ENCODE results near the gene DHH.

- TF ChIP-seq POLR2AphosphoS5 (IDR thresholded peaks at IDR 0.05; ENCODE audit: low read depth, low read length), result no peak; the same call in 1 of the 2 replicates
- TF ChIP-seq FOXP2 (optimal IDR thresholded peaks at IDR 0.05; ENCODE audit: borderline replicate concordance, extremely low read depth, extremely low read length, insufficient read depth), result no peak
- no peak for TF ChIP-seq TAF1 (IDR thresholded peaks at IDR 0.05; ENCODE audit: borderline replicate concordance, insufficient read depth, low read length)
Observed at GRCh38 chr12:49061157-49061650, 33.4 kb downstream of the DHH start.

Data from PFSK-1 (cell line).